Caco-2 (cell line): ENCODE measurements around the gene TRIM2. TPM values are rescaled to one million over a fixed set of nuclear protein-coding genes. Genes with fewer than 3 reads are reported as not detected.

ENCODE experiments used
- BruUV-seq: library from RNA; stranded (reverse); fragments of 400-500 nt; replicated peaks from 2 replicates; lab custom pipeline; 2021; lab: Mats Ljungman, UMichigan
- CTCF ChIA-PET: fragments of 300-600 bp; sonication (Branson Sonifier 250); formaldehyde crosslinking; loops from one replicate; lab custom pipeline; 2022; ENCODE audit warnings: antibody characterized with exemption; lab: Charles Lee
- POLR2A ChIA-PET: fragments of 300-600 bp; sonication (Branson Sonifier 250); formaldehyde crosslinking; loops from one replicate; lab custom pipeline; 2022; ENCODE audit warnings: antibody characterized with exemption; lab: Charles Lee
- DNase-seq, 2 experiments: peaks; one replicate each; pipeline versions ENCODE4 v3.0.0 to v3.0.0-alpha.2; 2020 to 2022
- H3K27me3 ChIP-seq: replicated peaks from 2 replicates; pipeline ENCODE4 v1.6.0; 2011; ENCODE audit warnings: low read length; ENCODE audit not compliant: control insufficient read depth, insufficient read depth
- H3K36me3 ChIP-seq: 2 replicates; pipeline ENCODE4 v1.5.1; 2011; ENCODE audit warnings: low read length; ENCODE audit not compliant: control insufficient read depth, insufficient read depth
- H3K4me1 ChIP-seq: fragments of 250-450 bp; sonication (Bioruptor Pico); 2 replicates; pipeline ENCODE4 v1.5.1; 2020; ENCODE audit warnings: mild to moderate bottlenecking
- H3K4me3 ChIP-seq: 2 replicates; pipeline ENCODE4 v1.5.1; 2011; ENCODE audit warnings: low read depth, mild to moderate bottlenecking, control low read depth, low read length
- H3K9me3 ChIP-seq: fragments of 250-450 bp; sonication (Bioruptor Pico); 2 replicates; pipeline ENCODE4 v1.5.1; 2020; ENCODE audit warnings: mild to moderate bottlenecking, moderate library complexity
- H3K27ac Mint-ChIP-seq: one replicate; pipeline ENCODE4 v1.8.0; 2022; ENCODE audit warnings: mixed read lengths; ENCODE audit not compliant: unreplicated experiment
- H3K27me3 Mint-ChIP-seq: one replicate; pipeline ENCODE4 v1.8.0; 2022; ENCODE audit warnings: mixed read lengths; ENCODE audit not compliant: insufficient read depth, unreplicated experiment
- H3K36me3 Mint-ChIP-seq: one replicate; pipeline ENCODE4 v1.8.0; 2022; ENCODE audit warnings: mild to moderate bottlenecking, mixed read lengths; ENCODE audit not compliant: insufficient read depth, unreplicated experiment
- H3K4me1 Mint-ChIP-seq: one replicate; pipeline ENCODE4 v1.8.0; 2022; ENCODE audit warnings: low read depth, mixed read lengths; ENCODE audit not compliant: unreplicated experiment
- H3K4me3 Mint-ChIP-seq: one replicate; pipeline ENCODE4 v1.8.0; 2022; ENCODE audit warnings: mild to moderate bottlenecking, moderate library complexity, mixed read lengths; ENCODE audit not compliant: unreplicated experiment
- H3K9me3 Mint-ChIP-seq: one replicate; pipeline ENCODE4 v1.8.0; 2022; ENCODE audit warnings: mixed read lengths; ENCODE audit not compliant: unreplicated experiment
- intact Hi-C: fragments of 100-400 bp; cut with micrococcal nuclease; formaldehyde crosslinking; loops from one replicate; pipeline ENCODE4 v1.10.0; 2022; ENCODE audit not compliant: unreplicated experiment
- total RNA-seq: library from RNA; stranded (reverse); gene quantifications from 2 replicates; pipeline ENCODE4 v1.2.3, GENCODE V29; 2022
- TF ChIP-seq, protein P1 (sequence below), 2 experiments: fragments of 200-600 bp in 1 of 2; IDR thresholded peaks; 1 replicate in 1 of 2; 2 replicates in 1 of 2; pipeline versions ENCODE4 v1.5.1 to v1.8.0; 2011 to 2022; ENCODE audit warnings: antibody characterized with exemption in 1 of 2, control low read depth in 1 of 2, inconsistent platforms in 1 of 2, low read depth in 1 of 2, low read length in 1 of 2, mild to moderate bottlenecking in 1 of 2, moderate library complexity in 1 of 2; ENCODE audit not compliant: insufficient read depth in 1 of 2, severe bottlenecking in 1 of 2, unreplicated experiment in 1 of 2

Gene TRIM2
- total RNA-seq, 1 experiment from 2014 or later, result 62.3 TPM

DNA sequence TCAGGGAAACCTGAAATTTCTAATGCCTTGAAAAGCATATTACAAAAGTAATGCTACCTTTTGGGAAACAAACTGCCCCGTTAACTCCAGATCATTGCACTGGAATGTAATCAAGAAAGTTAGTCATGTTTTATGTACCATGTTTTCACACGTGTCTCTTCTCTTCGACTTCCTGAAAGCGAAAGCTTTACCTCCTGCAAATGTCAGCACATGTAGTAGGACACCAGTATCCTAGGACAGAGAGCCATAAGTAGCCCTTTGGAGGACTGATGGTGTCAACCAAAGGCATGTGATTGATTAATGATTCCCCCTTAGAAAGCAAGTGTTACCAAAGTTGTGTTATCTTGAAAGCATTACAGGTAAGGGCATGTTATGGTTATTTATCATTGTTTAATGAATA is 131.4 kb downstream of the TRIM2 start:
- H3K9me3 Mint-ChIP-seq, result no peaks in the 10 kb centered on the region
- no peak for DNase-seq
- no peak overlapping the region for H3K4me3 ChIP-seq
- CTCF ChIA-PET, result no interaction called here
- peaks cover 6% of the 10 kb centered on the region for H3K36me3 Mint-ChIP-seq
- H3K4me3 Mint-ChIP-seq, result no peak overlapping the region
- POLR2A ChIA-PET, result no interaction called here
- intact Hi-C loops, result no loop called here
- no peaks in the 10 kb centered on the region for H3K4me1 ChIP-seq
- no peaks in the 10 kb centered on the region for H3K9me3 ChIP-seq
- no TSS peak for BruUV-seq
- no peaks in the 10 kb centered on the region for H3K36me3 ChIP-seq
- TF ChIP-seq, protein P1, sequence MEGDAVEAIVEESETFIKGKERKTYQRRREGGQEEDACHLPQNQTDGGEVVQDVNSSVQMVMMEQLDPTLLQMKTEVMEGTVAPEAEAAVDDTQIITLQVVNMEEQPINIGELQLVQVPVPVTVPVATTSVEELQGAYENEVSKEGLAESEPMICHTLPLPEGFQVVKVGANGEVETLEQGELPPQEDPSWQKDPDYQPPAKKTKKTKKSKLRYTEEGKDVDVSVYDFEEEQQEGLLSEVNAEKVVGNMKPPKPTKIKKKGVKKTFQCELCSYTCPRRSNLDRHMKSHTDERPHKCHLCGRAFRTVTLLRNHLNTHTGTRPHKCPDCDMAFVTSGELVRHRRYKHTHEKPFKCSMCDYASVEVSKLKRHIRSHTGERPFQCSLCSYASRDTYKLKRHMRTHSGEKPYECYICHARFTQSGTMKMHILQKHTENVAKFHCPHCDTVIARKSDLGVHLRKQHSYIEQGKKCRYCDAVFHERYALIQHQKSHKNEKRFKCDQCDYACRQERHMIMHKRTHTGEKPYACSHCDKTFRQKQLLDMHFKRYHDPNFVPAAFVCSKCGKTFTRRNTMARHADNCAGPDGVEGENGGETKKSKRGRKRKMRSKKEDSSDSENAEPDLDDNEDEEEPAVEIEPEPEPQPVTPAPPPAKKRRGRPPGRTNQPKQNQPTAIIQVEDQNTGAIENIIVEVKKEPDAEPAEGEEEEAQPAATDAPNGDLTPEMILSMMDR (IDR thresholded peaks at IDR 0.05; ENCODE audit: insufficient read depth in 1 of 2, low read depth in 1 of 2, low read length in 1 of 2, severe bottlenecking in 1 of 2, unreplicated experiment in 1 of 2), result no peak
- H3K27me3 ChIP-seq, result no peaks in the 10 kb centered on the region
- H3K27me3 Mint-ChIP-seq, result no peaks in the 10 kb centered on the region
- no peak overlapping the region for H3K27ac Mint-ChIP-seq
- no peaks in the 10 kb centered on the region for H3K4me1 Mint-ChIP-seq

GRCh38 chr4:153337686-153338085 is 133.4 kb downstream of the TRIM2 start:
- ChIA-PET CTCF (no interaction called here), POLR2A (no interaction called here)
- Mint-ChIP-seq H3K36me3 (peaks cover 6% of the 10 kb centered on the region), H3K4me1 (no peaks in the 10 kb centered on the region), H3K9me3 (no peaks in the 10 kb centered on the region), H3K27ac (no peak overlapping the region), H3K27me3 (no peaks in the 10 kb centered on the region), H3K4me3 (no peak overlapping the region)
- Histone ChIP-seq H3K4me1 (no peaks in the 10 kb centered on the region), H3K4me3 (no peak overlapping the region), H3K27me3 (no peaks in the 10 kb centered on the region), H3K36me3 (no peaks in the 10 kb centered on the region), H3K9me3 (no peaks in the 10 kb centered on the region)
- BruUV-seq, result no TSS peak
- intact Hi-C loops, result no loop called here
- no peak for DNase-seq
- TF ChIP-seq, protein P1 (IDR thresholded peaks at IDR 0.05; ENCODE audit: insufficient read depth in 1 of 2, low read depth in 1 of 2, low read length in 1 of 2, severe bottlenecking in 1 of 2, unreplicated experiment in 1 of 2), result no peak

DNA sequence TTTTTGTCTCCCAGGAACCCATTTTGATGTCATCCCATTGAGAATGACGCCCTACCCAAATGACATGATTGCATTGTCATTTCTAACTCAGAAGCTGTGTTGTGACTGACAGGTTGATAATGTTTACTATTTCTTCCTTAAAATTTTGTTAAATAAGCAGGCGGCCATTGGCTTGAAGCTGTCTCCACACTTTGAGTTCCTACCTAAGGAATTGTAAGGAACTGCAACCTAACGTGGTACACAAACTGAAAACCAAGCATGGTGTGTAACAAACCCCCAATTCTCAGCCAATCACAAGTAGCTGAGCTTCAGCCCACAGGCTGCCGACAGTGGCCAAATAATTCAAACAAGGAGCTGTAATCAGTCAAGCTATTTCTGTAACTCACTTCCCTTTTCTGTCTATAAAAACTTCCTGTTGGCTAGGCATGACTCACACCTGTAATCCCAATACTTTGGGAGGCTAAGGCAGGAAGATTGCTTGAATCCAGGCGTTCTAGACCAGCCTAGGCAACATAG is 137.4 kb downstream of the TRIM2 start:
- H3K4me3 Mint-ChIP-seq, result no peak overlapping the region
- H3K9me3 ChIP-seq, result no peaks in the 10 kb centered on the region
- CTCF ChIA-PET, result no interaction called here
- no peaks in the 10 kb centered on the region for H3K36me3 ChIP-seq
- H3K4me1 ChIP-seq, result peaks cover 9% of the 10 kb centered on the region
- TF ChIP-seq, protein P1 (IDR thresholded peaks at IDR 0.05; ENCODE audit: insufficient read depth in 1 of 2, low read depth in 1 of 2, low read length in 1 of 2, severe bottlenecking in 1 of 2, unreplicated experiment in 1 of 2), result no peak
- no peaks in the 10 kb centered on the region for H3K27me3 ChIP-seq
- no TSS peak for BruUV-seq
- peaks cover 2% of the 10 kb centered on the region for H3K4me1 Mint-ChIP-seq
- H3K9me3 Mint-ChIP-seq, result no peaks in the 10 kb centered on the region
- POLR2A ChIA-PET, result no interaction called here
- H3K36me3 Mint-ChIP-seq, result peaks cover 5% of the 10 kb centered on the region
- no peak for DNase-seq
- no peaks in the 10 kb centered on the region for H3K27me3 Mint-ChIP-seq
- intact Hi-C loops, result no loop called here
- no peak overlapping the region for H3K4me3 ChIP-seq
- H3K27ac Mint-ChIP-seq, result no peak overlapping the region
